Stomach (tissue), 9 donors: ENCODE results near the gene HMSD. TPM values are rescaled to one million over a fixed set of nuclear protein-coding genes. Genes with fewer than 3 reads are reported as not detected.

ENCODE experiments used
- DNase-seq, 2 donors: peaks; one replicate each; pipeline versions ENCODE4 v3.0.0 to v3.0.0-alpha.2; 2013 to 2019
- H3K27ac ChIP-seq, 5 donors: fragments of 200-600 bp in 4 of 5; sonication (generic) in 4 of 5; one replicate each; pipeline ENCODE4 v1.5.1; 2013 to 2019; ENCODE audit warnings: mild to moderate bottlenecking in 1 of 5, moderate library complexity in 1 of 5
- H3K27me3 ChIP-seq, 3 donors: fragments of 200-600 bp; sonication (generic); one replicate each; pipeline ENCODE4 v1.5.1; 2017 to 2019; ENCODE audit warnings: mixed run types in 1 of 3
- H3K36me3 ChIP-seq, 4 donors: fragments of 200-600 bp; sonication (generic); 1 replicate in 3 of 4; 2 replicates in 1 of 4; pipeline ENCODE4 v1.5.1; 2016 to 2019
- H3K4me1 ChIP-seq, 4 donors: fragments of 200-600 bp; sonication (generic); one replicate each; pipeline ENCODE4 v1.5.1; 2016 to 2019
- H3K4me3 ChIP-seq, 4 donors: fragments of 200-600 bp; sonication (generic) in 3 of 4; one replicate each; pipeline ENCODE4 v1.5.1; 2016 to 2019; ENCODE audit warnings: mild to moderate bottlenecking in 1 of 4
- H3K9me3 ChIP-seq, 4 donors: fragments of 200-600 bp; sonication (generic); one replicate each; pipeline ENCODE4 v1.5.1; 2016 to 2019
- EP300 ChIP-seq: sonication (generic); formaldehyde crosslinking; IDR thresholded peaks from one replicate; pipeline ENCODE4 v1.6.1; 2017; ENCODE audit warnings: antibody characterized with exemption
- POLR2A ChIP-seq, 4 donors: fragments of 450-650 bp; IDR thresholded peaks; one replicate each; pipeline ENCODE4 v1.6.1; 2016; ENCODE audit warnings: antibody characterized with exemption in 4 of 4, control low read depth in 2 of 4, mild to moderate bottlenecking in 1 of 4, moderate library complexity in 1 of 4
- POLR2AphosphoS5 ChIP-seq, 3 donors: sonication (generic); formaldehyde crosslinking; IDR thresholded peaks; one replicate each; pipeline ENCODE4 v1.6.1; 2016; ENCODE audit warnings: antibody characterized with exemption in 3 of 3
- WGBS, 5 donors: extraction: QIAGEN DNeasy Blood & Tissue Kit in 3 of 5; methylation state at CpG; one replicate each; pipeline versions ENCODE4 v1.1.5 to v1.1.7; 2013 to 2018; 5-methylcytosine and 5-hydroxymethylcytosine counted together
- intact Hi-C: fragments of 100-400 bp; cut with DNase I; formaldehyde crosslinking; loops from one replicate; pipeline ENCODE4 v1.15.1; 2023; ENCODE audit warnings: low total_unique reads
- polyA plus RNA-seq, 3 donors: library from polyadenylated mRNA; stranded (reverse); fragments of 200-250 nt; gene quantifications; one replicate each; pipeline ENCODE4 v1.2.3, GENCODE V29; 2013
- total RNA-seq, 5 donors: library from RNA; depleted of rRNA; stranded (reverse); fragments of >200 nt; gene quantifications; one replicate each; pipeline versions ENCODE4 v1.1.0 to v1.2.3, GENCODE V29; 2014 to 2016
- TF ChIP-seq, protein P1 (sequence below), 7 experiments: fragments of 450-650 bp in 4 of 7; fragments of 200-600 bp in 3 of 7; sonication (generic) in 3 of 7; IDR thresholded peaks; one replicate each; pipeline ENCODE4 v1.5.1; 2016 to 2019; ENCODE audit warnings: antibody characterized with exemption in 7 of 7, control low read depth in 2 of 7, mild to moderate bottlenecking in 1 of 7
- donor health status: healthy with polysubstance abuse.
- donor health status: Bipolar disorder and iron deficiency.
- donor health status: healthy.

HMSD gene
- total and polyA plus RNA-seq, 8 donors: 0.10 to 0.31 (median 0.19) TPM; not detected in 5

DNA sequence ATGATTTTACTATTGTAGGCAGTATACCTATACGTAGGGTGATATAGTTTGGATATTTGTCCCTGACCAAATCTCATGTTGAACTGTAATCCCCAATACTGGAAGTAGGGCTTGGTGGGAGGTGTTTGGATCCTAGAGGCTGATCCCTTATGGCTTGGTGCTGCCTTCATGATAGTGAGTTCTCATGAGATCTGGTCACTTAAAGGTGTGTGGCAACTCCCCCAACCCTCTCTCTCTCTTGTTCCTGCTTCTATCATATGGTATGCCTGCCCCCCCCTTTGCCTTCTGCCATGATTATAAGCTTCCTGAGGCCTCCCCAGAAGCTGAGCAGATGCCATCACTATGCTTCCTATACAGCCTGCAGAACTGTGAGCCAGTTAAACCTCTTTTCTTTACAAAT lies 43.0 kb upstream of the HMSD start:
- Histone ChIP-seq H3K36me3 (no peaks in the 10 kb centered on the region), H3K27ac (no peak overlapping the region), H3K27me3 (no peaks in the 10 kb centered on the region), H3K9me3 (no peaks in the 10 kb centered on the region), H3K4me1 (no peaks in the 10 kb centered on the region), H3K4me3 (no peak overlapping the region)
- 67 to 95% (median 85%) methylated on average over 1 of the region's 1 CpG for WGBS, 5 donors
- intact Hi-C loops: no loop called here
- DNase-seq: no peak
- TF ChIP-seq EP300: no peak
- no peak for TF ChIP-seq POLR2AphosphoS5 (IDR thresholded peaks at IDR 0.05)
- no peak for TF ChIP-seq POLR2A (IDR thresholded peaks at IDR 0.05)
- TF ChIP-seq, protein P1, sequence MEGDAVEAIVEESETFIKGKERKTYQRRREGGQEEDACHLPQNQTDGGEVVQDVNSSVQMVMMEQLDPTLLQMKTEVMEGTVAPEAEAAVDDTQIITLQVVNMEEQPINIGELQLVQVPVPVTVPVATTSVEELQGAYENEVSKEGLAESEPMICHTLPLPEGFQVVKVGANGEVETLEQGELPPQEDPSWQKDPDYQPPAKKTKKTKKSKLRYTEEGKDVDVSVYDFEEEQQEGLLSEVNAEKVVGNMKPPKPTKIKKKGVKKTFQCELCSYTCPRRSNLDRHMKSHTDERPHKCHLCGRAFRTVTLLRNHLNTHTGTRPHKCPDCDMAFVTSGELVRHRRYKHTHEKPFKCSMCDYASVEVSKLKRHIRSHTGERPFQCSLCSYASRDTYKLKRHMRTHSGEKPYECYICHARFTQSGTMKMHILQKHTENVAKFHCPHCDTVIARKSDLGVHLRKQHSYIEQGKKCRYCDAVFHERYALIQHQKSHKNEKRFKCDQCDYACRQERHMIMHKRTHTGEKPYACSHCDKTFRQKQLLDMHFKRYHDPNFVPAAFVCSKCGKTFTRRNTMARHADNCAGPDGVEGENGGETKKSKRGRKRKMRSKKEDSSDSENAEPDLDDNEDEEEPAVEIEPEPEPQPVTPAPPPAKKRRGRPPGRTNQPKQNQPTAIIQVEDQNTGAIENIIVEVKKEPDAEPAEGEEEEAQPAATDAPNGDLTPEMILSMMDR (IDR thresholded peaks at IDR 0.05): no peak

DNA sequence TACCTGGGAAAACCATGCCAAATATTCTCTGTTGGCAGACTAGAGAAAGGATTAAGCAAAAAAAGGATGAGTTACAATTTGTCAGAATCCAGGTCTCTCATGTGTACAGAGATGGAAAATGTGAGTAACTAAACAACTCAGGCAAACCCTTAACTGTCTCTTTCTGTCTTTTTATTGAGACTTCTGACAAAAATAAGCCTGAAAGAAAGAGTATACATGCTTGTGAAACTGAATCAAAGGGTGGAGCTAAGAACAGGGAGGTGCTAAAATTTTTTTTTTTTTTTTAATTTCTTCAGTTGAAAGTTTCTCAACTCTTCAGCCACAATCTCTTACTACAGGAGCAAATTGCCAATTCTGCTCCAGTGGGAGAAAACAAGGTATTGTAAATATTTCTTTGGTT lies 41.4 kb upstream of the HMSD start, which contains the start of gene SERPINB10:
TSS of gene SERPINB10 (plus strand) at position 295 of the 400 bp plus-strand sequence. CDS start 7,553 bp downstream, outside the sequence.
- H3K9me3 ChIP-seq: no peaks in the 10 kb centered on the region
- intact Hi-C loops: no loop called here
- no peak within 1 kb of the TSS for H3K4me3 ChIP-seq
- DNase-seq: no peak
- no peaks in the 10 kb centered on the region for H3K27me3 ChIP-seq
- H3K27ac ChIP-seq: no peak within 1 kb of the TSS
- no peaks in the 10 kb centered on the region for H3K36me3 ChIP-seq
- no peaks in the 10 kb centered on the region for H3K4me1 ChIP-seq
- no peak for TF ChIP-seq POLR2AphosphoS5 (IDR thresholded peaks at IDR 0.05)
- TF ChIP-seq, protein P1 (IDR thresholded peaks at IDR 0.05): no peak
- no peak for TF ChIP-seq POLR2A (IDR thresholded peaks at IDR 0.05)

DNA sequence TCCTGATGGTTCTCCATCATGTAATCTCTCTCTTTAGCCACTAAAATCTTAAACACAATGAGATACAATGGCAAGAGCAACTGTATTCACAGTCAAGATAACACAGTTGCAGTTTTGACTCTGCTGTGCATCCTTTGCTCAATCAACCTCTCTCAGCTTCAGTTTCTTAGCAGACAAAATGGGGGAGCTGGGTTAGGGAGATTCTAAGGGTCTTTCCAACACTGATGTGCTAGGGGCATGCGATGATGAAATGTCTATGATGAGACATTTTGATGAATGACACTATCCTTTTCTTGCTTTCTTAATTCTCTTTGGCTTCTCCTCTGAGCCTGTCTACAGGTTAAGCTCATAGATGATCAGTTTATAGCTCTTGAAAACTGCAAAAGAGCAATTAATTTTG lies 40.2 kb upstream of the HMSD start:
- intact Hi-C loops: no loop called here
- no peak for DNase-seq
- 72 to 100% (median 81%) methylated on average over 1 of the region's 1 CpG for WGBS, 5 donors
- Histone ChIP-seq H3K9me3 (no peaks in the 10 kb centered on the region), H3K36me3 (no peaks in the 10 kb centered on the region), H3K4me3 (no peak overlapping the region), H3K27ac (no peak overlapping the region), H3K4me1 (no peaks in the 10 kb centered on the region), H3K27me3 (no peaks in the 10 kb centered on the region)
- TF ChIP-seq POLR2A (IDR thresholded peaks at IDR 0.05) (no peak), EP300 (no peak), POLR2AphosphoS5 (IDR thresholded peaks at IDR 0.05) (no peak)
- TF ChIP-seq, protein P1 (IDR thresholded peaks at IDR 0.05): no peak

DNA sequence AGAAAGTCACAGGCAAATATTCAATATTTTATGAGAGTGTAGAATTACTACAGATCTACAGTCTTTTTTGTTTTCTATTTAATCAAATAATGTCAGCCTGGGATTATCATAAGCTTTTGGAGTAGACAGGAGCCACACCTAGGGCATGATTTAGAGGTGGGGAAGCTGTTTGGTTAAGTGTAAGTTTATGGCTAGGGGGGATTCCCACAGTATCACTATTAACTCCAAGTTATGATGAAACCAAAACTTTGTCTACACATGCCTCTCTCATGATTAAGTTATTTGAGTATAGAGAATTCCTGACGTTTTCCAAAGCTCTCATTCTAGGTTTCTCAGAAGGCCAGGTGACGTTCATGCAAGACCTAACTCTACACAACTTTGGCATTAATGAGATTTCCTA lies 39.2 kb upstream of the HMSD start:
- H3K4me1 ChIP-seq: no peaks in the 10 kb centered on the region
- H3K27ac ChIP-seq: no peak overlapping the region
- DNase-seq: no peak
- H3K9me3 ChIP-seq: no peaks in the 10 kb centered on the region
- H3K27me3 ChIP-seq: no peaks in the 10 kb centered on the region
- no peak for TF ChIP-seq POLR2A (IDR thresholded peaks at IDR 0.05)
- TF ChIP-seq POLR2AphosphoS5 (IDR thresholded peaks at IDR 0.05): no peak
- no peak for TF ChIP-seq EP300
- TF ChIP-seq, protein P1 (IDR thresholded peaks at IDR 0.05): no peak
- intact Hi-C loops: no loop called here
- WGBS, 5 donors: 48 to 66% (median 53%) methylated on average over 2 of the region's 2 CpGs
- H3K36me3 ChIP-seq: no peaks in the 10 kb centered on the region
- no peak overlapping the region for H3K4me3 ChIP-seq
